Measurements from ENCODE around the gene TBC1D21.

Gene TBC1D21

GRCh38 chr15:73915082-73915481 is 41.7 kb downstream of the TBC1D21 start:
- no peaks in the 10 kb centered on the region for H3F3A ChIP-seq (ENCODE audit: low read depth)
- no peaks in the 10 kb centered on the region for H3K9me2 ChIP-seq (replicated peaks; ENCODE audit: low read depth, low read length)
- H3K9me3 ChIP-seq (ENCODE audit: insufficient read depth, low read depth, low read length) = peaks cover 9% of the 10 kb centered on the region; the same call in 1 of the 2 replicates
- no peak overlapping the region for H3K9ac ChIP-seq (ENCODE audit: low read depth, low read length, poor library complexity, severe bottlenecking)
- no peaks in the 10 kb centered on the region for H3K27me3 ChIP-seq (ENCODE audit: insufficient read depth, low read length, poor library complexity, severe bottlenecking)
- TF ChIP-seq CTCF (conservative IDR thresholded peaks at IDR 0.05; ENCODE audit: low read length) (no peak), EZH2phosphoT487 (IDR thresholded peaks at IDR 0.05; ENCODE audit: borderline replicate concordance) (no peak)
- H3K79me2 ChIP-seq (ENCODE audit: insufficient read depth, low read length) = no peaks in the 10 kb centered on the region
- no peak overlapping the region for H2AFZ ChIP-seq (ENCODE audit: low read length)
- no peak overlapping the region for H3K4me2 ChIP-seq (ENCODE audit: low read depth, low read length, poor library complexity, severe bottlenecking)
- no peaks in the 10 kb centered on the region for H3K36me3 ChIP-seq (ENCODE audit: insufficient read depth, low read length)
- H4K20me1 ChIP-seq (ENCODE audit: insufficient read depth, low read length, poor library complexity, severe bottlenecking) = no peaks in the 10 kb centered on the region
- no peak overlapping the region for H3K4me3 ChIP-seq (ENCODE audit: low read length, poor library complexity, severe bottlenecking)
- peaks cover 40% of the 10 kb centered on the region for H3K4me1 ChIP-seq (ENCODE audit: insufficient read depth, low read length, poor library complexity, severe bottlenecking)

- Histone ChIP-seq H3K79me2 (ENCODE audit: insufficient read depth, low read length) (no peaks in the 10 kb centered on the region), H3K4me1 (ENCODE audit: insufficient read depth, low read length, poor library complexity, severe bottlenecking) (peaks cover 48% of the 10 kb centered on the region), H3K9me2 (replicated peaks; ENCODE audit: low read depth, low read length) (no peaks in the 10 kb centered on the region), H3K36me3 (ENCODE audit: insufficient read depth, low read length) (no peaks in the 10 kb centered on the region), H3K4me3 (ENCODE audit: low read length, poor library complexity, severe bottlenecking) (no peak overlapping the region), H4K20me1 (ENCODE audit: insufficient read depth, low read length, poor library complexity, severe bottlenecking) (no peaks in the 10 kb centered on the region), H3K9me3 (ENCODE audit: insufficient read depth, low read depth, low read length) (peaks cover 9% of the 10 kb centered on the region; the same call in 1 of the 2 replicates), H3K4me2 (ENCODE audit: low read depth, low read length, poor library complexity, severe bottlenecking) (no peak overlapping the region), H3F3A (ENCODE audit: low read depth) (no peaks in the 10 kb centered on the region), H2AFZ (ENCODE audit: low read length) (no peak overlapping the region), H3K27me3 (ENCODE audit: insufficient read depth, low read length, poor library complexity, severe bottlenecking) (no peaks in the 10 kb centered on the region), H3K9ac (ENCODE audit: low read depth, low read length, poor library complexity, severe bottlenecking) (no peak overlapping the region)
- TF ChIP-seq CTCF (conservative IDR thresholded peaks at IDR 0.05; ENCODE audit: low read length) (no peak), EZH2phosphoT487 (IDR thresholded peaks at IDR 0.05; ENCODE audit: borderline replicate concordance) (no peak)
These were observed 45.4 kb downstream of the TBC1D21 start for GRCh38 chr15:73918784-73919183.

GRCh38 chr15:73919706-73920105 is 46.3 kb downstream of the TBC1D21 start:
- H2AFZ ChIP-seq (ENCODE audit: low read length) = no peak overlapping the region
- peaks cover 50% of the 10 kb centered on the region for H3K4me1 ChIP-seq (ENCODE audit: insufficient read depth, low read length, poor library complexity, severe bottlenecking)
- TF ChIP-seq CTCF (conservative IDR thresholded peaks at IDR 0.05; ENCODE audit: low read length) = no peak
- TF ChIP-seq EZH2phosphoT487 (IDR thresholded peaks at IDR 0.05; ENCODE audit: borderline replicate concordance) = no peak
- no peaks in the 10 kb centered on the region for H3K36me3 ChIP-seq (ENCODE audit: insufficient read depth, low read length)
- H3K79me2 ChIP-seq (ENCODE audit: insufficient read depth, low read length) = no peaks in the 10 kb centered on the region
- H3K27me3 ChIP-seq (ENCODE audit: insufficient read depth, low read length, poor library complexity, severe bottlenecking) = no peaks in the 10 kb centered on the region
- no peak overlapping the region for H3K9ac ChIP-seq (ENCODE audit: low read depth, low read length, poor library complexity, severe bottlenecking)
- H3K9me3 ChIP-seq (ENCODE audit: insufficient read depth, low read depth, low read length) = peaks cover 9% of the 10 kb centered on the region; the same call in 1 of the 2 replicates
- no peaks in the 10 kb centered on the region for H3F3A ChIP-seq (ENCODE audit: low read depth)
- no peaks in the 10 kb centered on the region for H3K9me2 ChIP-seq (replicated peaks; ENCODE audit: low read depth, low read length)
- H4K20me1 ChIP-seq (ENCODE audit: insufficient read depth, low read length, poor library complexity, severe bottlenecking) = no peaks in the 10 kb centered on the region
- H3K4me2 ChIP-seq (ENCODE audit: low read depth, low read length, poor library complexity, severe bottlenecking) = peak overlapping the region; percentile 40
- H3K4me3 ChIP-seq (ENCODE audit: low read length, poor library complexity, severe bottlenecking) = no peak overlapping the region
